Activated naive CD4-positive, alpha-beta T cell treated with Interleukin-2 at 50 U/mL for 16 hours (primary cell): ENCODE data around the gene NGEF.

ENCODE experiments used
- DNase-seq: peaks from one replicate; pipeline ENCODE4 v3.0.0-alpha.2; 2020

The NGEF gene

GRCh38 chr2:232963913-232964312 is 49.1 kb downstream of the NGEF start:
- DNase-seq = no peak

GRCh38 chr2:232960862-232961261 is 52.2 kb downstream of the NGEF start:
- DNase-seq = no peak

- DNase-seq = no peak
Observed at GRCh38 chr2:232959139-232959538, 53.9 kb downstream of the NGEF start.

GRCh38 chr2:232957657-232958090 is 55.4 kb downstream of the NGEF start:
- no peak for DNase-seq

GRCh38 chr2:232955856-232956255 is 57.2 kb downstream of the NGEF start:
- DNase-seq = no peak

GRCh38 chr2:232954691-232955090 is 58.4 kb downstream of the NGEF start:
- no peak for DNase-seq

GRCh38 chr2:232951891-232952290 is 61.2 kb downstream of the NGEF start:
- DNase-seq = no peak

- DNase-seq = no peak
Observed at GRCh38 chr2:232951181-232951580, 61.9 kb downstream of the NGEF start.

GRCh38 chr2:232950751-232951150 is 62.3 kb downstream of the NGEF start:
- no peak for DNase-seq

- no peak for DNase-seq
Observed at GRCh38 chr2:232949016-232949415, 64.0 kb downstream of the NGEF start.

- no peak for DNase-seq
Observed at GRCh38 chr2:232942831-232943230, 70.2 kb downstream of the NGEF start.

- no peak for DNase-seq
Observed at GRCh38 chr2:232941912-232942594, 71.0 kb downstream of the NGEF start.

GRCh38 chr2:232941400-232941799 is 71.7 kb downstream of the NGEF start:
- DNase-seq = no peak

- no peak for DNase-seq
Observed at GRCh38 chr2:232940724-232941123, 72.3 kb downstream of the NGEF start.

GRCh38 chr2:232937278-232937906 is 75.7 kb downstream of the NGEF start:
- no peak for DNase-seq

GRCh38 chr2:232931636-232932035 is 81.4 kb downstream of the NGEF start:
- no peak for DNase-seq

GRCh38 chr2:232930059-232930400 is 83.0 kb downstream of the NGEF start:
- no peak for DNase-seq

GRCh38 chr2:232929303-232930058 is 83.6 kb downstream of the NGEF start:
- no peak for DNase-seq

- DNase-seq = no peak
Observed at GRCh38 chr2:232928551-232929302, 84.3 kb downstream of the NGEF start.

- DNase-seq = no peak
Observed at GRCh38 chr2:232927793-232928550, 85.1 kb downstream of the NGEF start.

GRCh38 chr2:232927032-232927792 is 85.8 kb downstream of the NGEF start:
- no peak for DNase-seq

GRCh38 chr2:232926431-232926939 is 86.6 kb downstream of the NGEF start:
- no peak for DNase-seq
